K562 (cell line): ENCODE data around the gene NR6A1.

Source experiments
- ATF4 ChIP-seq: fragments of 450-650 bp; formaldehyde crosslinking; IDR thresholded peaks from 2 replicates; pipeline ENCODE4 v1.4.0; 2022; ENCODE audit warnings: mild to moderate bottlenecking, moderate library complexity
- CTCF ChIP-seq, 3 experiments: IDR thresholded peaks in 2 of 3; conservative IDR thresholded peaks in 1 of 3; 2 replicates each; pipeline ENCODE4 v1.5.1; 2011 to 2012; ENCODE audit warnings: low read length in 3 of 3, mild to moderate bottlenecking in 3 of 3, control low read depth in 2 of 3, improper control_type of control experiment in 1 of 3, inconsistent platforms in 1 of 3, low read depth in 1 of 3, mixed read lengths in 1 of 3, moderate library complexity in 1 of 3; ENCODE audit not compliant: insufficient read depth in 2 of 3
- KDM1A ChIP-seq, 2 experiments: fragments of 450-650 bp; IDR thresholded peaks; 2 replicates each; pipeline ENCODE4 v1.6.1; 2016; ENCODE audit warnings: mild to moderate bottlenecking in 2 of 2
- KDM2B ChIP-seq: fragments of 250-450 bp; sonication (Bioruptor Pico); IDR thresholded peaks from 2 replicates; pipeline ENCODE4 v1.8.0; 2021; ENCODE audit warnings: mild to moderate bottlenecking, moderate library complexity
- KDM5B ChIP-seq: fragments of 200-600 bp; sonication (generic); IDR thresholded peaks from 2 replicates; pipeline ENCODE4 v1.6.1; 2012; ENCODE audit warnings: low read depth, mild to moderate bottlenecking, moderate library complexity, low read length, control low read depth, inconsistent platforms; ENCODE audit not compliant: insufficient replicate concordance
- MEF2D ChIP-seq: conservative IDR thresholded peaks from 2 replicates; pipeline ENCODE4 v1.6.1; 2016; ENCODE audit warnings: low read depth, missing genetic modification characterization, missing compliant biosample characterization
- POLR2H ChIP-seq: IDR thresholded peaks from 2 replicates; pipeline ENCODE4 v1.6.1; 2016; ENCODE audit warnings: missing genetic modification characterization, low read depth, mild to moderate bottlenecking, control low read depth, missing compliant biosample characterization, moderate library complexity
- REST ChIP-seq, 2 experiments: fragments of 450-650 bp; formaldehyde crosslinking in 1 of 2; IDR thresholded peaks; 2 replicates each; pipeline versions ENCODE4 v1.4.0 to v1.6.1; 2014 to 2020; ENCODE audit warnings: mild to moderate bottlenecking in 2 of 2, borderline replicate concordance in 1 of 2, low read depth in 1 of 2
- VEZF1 ChIP-seq: fragments of 200-800 bp; sonication (Bioruptor generic); IDR thresholded peaks from 2 replicates; pipeline ENCODE4 v1.6.1; 2017; ENCODE audit warnings: missing genetic modification characterization, missing compliant biosample characterization

- no peak for TF ChIP-seq CTCF (IDR thresholded peaks at IDR 0.05 in 2 of 3, conservative IDR thresholded peaks at IDR 0.05 in 1 of 3; ENCODE audit: insufficient read depth in 2 of 3, low read depth in 1 of 3, low read length in 3 of 3)
- TF ChIP-seq KDM5B = no peak
- TF ChIP-seq ATF4 (CRISPR knock-in tag) = no peak
- no peak for TF ChIP-seq MEF2D
- TF ChIP-seq VEZF1 (CRISPR knock-in tag) = no peak
- no peak for TF ChIP-seq KDM2B
- TF ChIP-seq KDM1A (IDR thresholded peaks at IDR 0.05) = no peak
- no peak for TF ChIP-seq POLR2H (tag)
- TF ChIP-seq REST (IDR thresholded peaks at IDR 0.05; ENCODE audit: borderline replicate concordance) = no peak
- TF ChIP-seq REST (CRISPR knock-in tag; IDR thresholded peaks at IDR 0.05; ENCODE audit: low read depth) = no peak
These were observed 240.9 kb downstream of the NR6A1 start for GRCh38 chr9:124530246-124530645.
